ENCODE results near the gene FBXO2. TPM values are rescaled to one million over a fixed set of nuclear protein-coding genes. Genes with fewer than 3 reads are reported as not detected.

Gene FBXO2
- total and polyA plus RNA-seq, 10 of the 15 experiments (the other 5 are each of a cell fraction or from before 2014, with no cell fraction given), result 0.06 to 0.41 (median 0.18) TPM; not detected in 4

DNA sequence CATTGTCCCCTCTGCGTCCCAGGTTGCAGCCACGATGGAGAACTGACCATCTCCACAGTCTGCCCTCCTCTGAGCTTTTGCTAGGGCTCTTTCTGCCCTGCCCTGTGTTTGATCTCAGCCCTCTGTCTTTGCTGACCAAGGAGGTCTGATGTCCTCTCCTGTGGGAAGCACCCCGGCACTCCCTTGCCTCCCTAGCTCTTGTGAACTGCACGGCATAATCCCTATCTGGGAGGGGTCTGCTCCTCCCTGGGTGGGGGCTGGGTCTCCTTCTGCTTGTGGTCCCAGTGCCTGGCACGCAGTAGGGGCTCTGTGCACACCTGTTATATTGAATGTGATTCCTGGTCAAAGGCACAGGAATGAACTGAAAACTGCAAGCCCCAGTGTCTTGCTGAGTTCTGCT, 39.7 kb upstream of the FBXO2 start:
- H3K27ac ChIP-seq (ENCODE audit: control insufficient read depth, insufficient read depth), result no peak overlapping the region
- DNase-seq (ENCODE audit: low read depth, low spot score), result no peak
- no peaks in the 10 kb centered on the region for H3K9me3 ChIP-seq (replicated peaks; ENCODE audit: control insufficient read depth, insufficient read depth, low read length)
- no peaks in the 10 kb centered on the region for H3K79me2 ChIP-seq (ENCODE audit: control insufficient read depth, insufficient read depth, low read length)
- no peaks in the 10 kb centered on the region; the same call in 1 of the 2 replicates for H4K20me1 ChIP-seq (ENCODE audit: control insufficient read depth, insufficient read depth)
- intact Hi-C loops (cut with micrococcal nuclease; ENCODE audit: unreplicated experiment), result no loop called here
- no peak overlapping the region for H3K4me2 ChIP-seq (ENCODE audit: control insufficient read depth, insufficient read depth)
- ChIA-PET POLR2A (interaction anchor here (0.7 kb wide), 1 partner anchor 708 kb away, joined by 3 read pairs; no protein-coding TSS in a partner anchor), SMC1A (ENCODE audit: uncharacterized antibody, unreplicated experiment) (no interaction called here), CTCF (no interaction called here), RAD21 (ENCODE audit: unreplicated experiment) (no interaction called here)
- H3K4me3 ChIP-seq, result no peak overlapping the region
- no peaks in the 10 kb centered on the region for H3K36me3 ChIP-seq (ENCODE audit: control insufficient read depth in 2 of 2, insufficient read depth in 2 of 2, low read length in 1 of 2)
- no peak overlapping the region for H2AFZ ChIP-seq (ENCODE audit: control insufficient read depth, low read depth, low read length)
- ATAC-seq, result no peak
- in situ Hi-C loops (cut with MboI), result no loop called here
- H3K9ac ChIP-seq (ENCODE audit: control insufficient read depth, insufficient read depth, low read length), result no peak overlapping the region
- no peak for FAIRE-seq
- TF ChIP-seq SRF (IDR thresholded peaks at IDR 0.05; ENCODE audit: low read depth in 2 of 2, low read length in 2 of 2), result no peak
- TF ChIP-seq GABPA (IDR thresholded peaks at IDR 0.05; ENCODE audit: low read depth), result no peak
- TF ChIP-seq ZZZ3 (IDR thresholded peaks at IDR 0.05; ENCODE audit: control insufficient read depth, insufficient read length, low read depth), result no peak
- TF ChIP-seq HDAC2 (IDR thresholded peaks at IDR 0.05), result no peak
- no peak for TF ChIP-seq BMI1 (IDR thresholded peaks at IDR 0.05; ENCODE audit: borderline replicate concordance)
- WGBS (ENCODE audit: insufficient coverage, insufficient replicate concordance, low lambda C conversion rate, missing lambda C conversion rate), result 17% methylated on average over 5 of the region's 5 CpGs
- BruUV-seq (replicated peaks), result no TSS peak
- peaks cover 9 to 14% of the 10 kb centered on the region in 2 experiments; a peak in 3 of 4 replicates for H3K27me3 ChIP-seq (replicated peaks in 1 of 2; ENCODE audit: control insufficient read depth in 2 of 2, insufficient read depth in 2 of 2, low read length in 1 of 2)
- no peaks in the 10 kb centered on the region for H3K4me1 ChIP-seq (ENCODE audit: control insufficient read depth, insufficient read depth, low read length)

DNA sequence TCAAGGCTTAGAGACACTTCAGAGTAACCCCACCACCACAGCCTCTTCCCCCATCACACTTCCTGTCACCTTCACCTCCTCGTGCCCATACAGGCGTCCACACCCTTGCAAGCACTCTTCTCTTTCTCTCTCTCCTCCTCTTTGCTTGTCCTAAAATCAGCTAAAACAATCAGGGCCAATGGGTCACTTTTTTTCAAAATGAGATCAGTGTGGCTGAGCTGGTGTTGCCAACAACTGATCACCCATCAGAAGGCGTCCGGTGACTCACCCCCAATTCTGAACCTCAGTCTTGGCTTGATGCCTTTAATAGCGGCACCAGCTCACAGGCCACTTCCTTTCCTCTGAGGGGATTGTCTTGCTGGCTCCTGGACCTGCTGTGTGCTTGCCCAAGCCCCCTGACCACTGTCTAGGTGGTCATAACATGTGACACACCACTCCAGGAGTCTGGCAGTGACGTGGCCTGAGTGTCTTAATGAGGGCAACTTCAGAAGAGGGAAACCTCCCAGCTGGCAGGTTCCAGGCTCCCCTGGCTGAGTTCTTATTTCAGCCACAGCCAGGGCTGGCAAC, 38.9 kb upstream of the FBXO2 start:
- no peaks in the 10 kb centered on the region; the same call in 1 of the 2 replicates for H4K20me1 ChIP-seq (ENCODE audit: control insufficient read depth, insufficient read depth)
- no peak for DNase-seq (ENCODE audit: low read depth, low spot score)
- no peak for FAIRE-seq
- H3K27me3 ChIP-seq (replicated peaks in 1 of 2; ENCODE audit: control insufficient read depth in 2 of 2, insufficient read depth in 2 of 2, low read length in 1 of 2), result peaks cover 9 to 16% of the 10 kb centered on the region in 2 experiments; a peak in 3 of 4 replicates
- CTCF ChIA-PET, result no interaction called here
- no peak overlapping the region for H2AFZ ChIP-seq (ENCODE audit: control insufficient read depth, low read depth, low read length)
- no peaks in the 10 kb centered on the region for H3K79me2 ChIP-seq (ENCODE audit: control insufficient read depth, insufficient read depth, low read length)
- no peaks in the 10 kb centered on the region for H3K4me1 ChIP-seq (ENCODE audit: control insufficient read depth, insufficient read depth, low read length)
- H3K4me2 ChIP-seq (ENCODE audit: control insufficient read depth, insufficient read depth), result no peak overlapping the region
- RAD21 ChIA-PET (ENCODE audit: unreplicated experiment), result interaction anchor here (0.6 kb wide), 1 partner anchor 363 kb away, joined by 3 read pairs; no protein-coding TSS in a partner anchor
- POLR2A ChIA-PET, result interaction anchor here (0.5 to 0.7 kb wide), 2 partner anchors 24 to 707 kb away, joined by 3 read pairs; no protein-coding TSS in a partner anchor
- H3K9ac ChIP-seq (ENCODE audit: control insufficient read depth, insufficient read depth, low read length), result no peak overlapping the region
- in situ Hi-C loops (cut with MboI) (no loop called here), intact Hi-C loops (cut with micrococcal nuclease; ENCODE audit: unreplicated experiment) (no loop called here)
- ATAC-seq, result peak; percentile 53
- no peak overlapping the region for H3K27ac ChIP-seq (ENCODE audit: control insufficient read depth, insufficient read depth)
- no peaks in the 10 kb centered on the region for H3K9me3 ChIP-seq (replicated peaks; ENCODE audit: control insufficient read depth, insufficient read depth, low read length)
- no TSS peak for BruUV-seq (replicated peaks)
- SMC1A ChIA-PET (ENCODE audit: uncharacterized antibody, unreplicated experiment), result no interaction called here
- H3K36me3 ChIP-seq (ENCODE audit: control insufficient read depth in 2 of 2, insufficient read depth in 2 of 2, low read length in 1 of 2), result no peaks in the 10 kb centered on the region
- no peak overlapping the region for H3K4me3 ChIP-seq
- WGBS (ENCODE audit: insufficient coverage, insufficient replicate concordance, low lambda C conversion rate, missing lambda C conversion rate), result 0% methylated on average over 6 of the region's 6 CpGs
- TF ChIP-seq PML (IDR thresholded peaks at IDR 0.05; ENCODE audit: low read length) (no peak), POLR2A (IDR thresholded peaks at IDR 0.05; ENCODE audit: low read depth, low read length) (no peak), HDAC2 (IDR thresholded peaks at IDR 0.05) (no peak), SPI1 (IDR thresholded peaks at IDR 0.05; ENCODE audit: borderline replicate concordance, insufficient read depth, low read depth, low read length) (no peak), KDM1A (IDR thresholded peaks at IDR 0.05; ENCODE audit: borderline replicate concordance) (no peak), GATAD2B (conservative IDR thresholded peaks at IDR 0.05; ENCODE audit: low read depth) (no peak), IKZF1 (conservative IDR thresholded peaks at IDR 0.05) (no peak), ZNF384 (IDR thresholded peaks at IDR 0.05; ENCODE audit: borderline replicate concordance, low read depth, low read length) (no peak)
- TF ChIP-seq, protein P1, sequence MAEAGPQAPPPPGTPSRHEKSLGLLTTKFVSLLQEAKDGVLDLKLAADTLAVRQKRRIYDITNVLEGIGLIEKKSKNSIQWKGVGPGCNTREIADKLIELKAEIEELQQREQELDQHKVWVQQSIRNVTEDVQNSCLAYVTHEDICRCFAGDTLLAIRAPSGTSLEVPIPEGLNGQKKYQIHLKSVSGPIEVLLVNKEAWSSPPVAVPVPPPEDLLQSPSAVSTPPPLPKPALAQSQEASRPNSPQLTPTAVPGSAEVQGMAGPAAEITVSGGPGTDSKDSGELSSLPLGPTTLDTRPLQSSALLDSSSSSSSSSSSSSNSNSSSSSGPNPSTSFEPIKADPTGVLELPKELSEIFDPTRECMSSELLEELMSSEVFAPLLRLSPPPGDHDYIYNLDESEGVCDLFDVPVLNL (IDR thresholded peaks at IDR 0.05; ENCODE audit: low read depth, low read length), result no peak
- TF ChIP-seq, protein P2, sequence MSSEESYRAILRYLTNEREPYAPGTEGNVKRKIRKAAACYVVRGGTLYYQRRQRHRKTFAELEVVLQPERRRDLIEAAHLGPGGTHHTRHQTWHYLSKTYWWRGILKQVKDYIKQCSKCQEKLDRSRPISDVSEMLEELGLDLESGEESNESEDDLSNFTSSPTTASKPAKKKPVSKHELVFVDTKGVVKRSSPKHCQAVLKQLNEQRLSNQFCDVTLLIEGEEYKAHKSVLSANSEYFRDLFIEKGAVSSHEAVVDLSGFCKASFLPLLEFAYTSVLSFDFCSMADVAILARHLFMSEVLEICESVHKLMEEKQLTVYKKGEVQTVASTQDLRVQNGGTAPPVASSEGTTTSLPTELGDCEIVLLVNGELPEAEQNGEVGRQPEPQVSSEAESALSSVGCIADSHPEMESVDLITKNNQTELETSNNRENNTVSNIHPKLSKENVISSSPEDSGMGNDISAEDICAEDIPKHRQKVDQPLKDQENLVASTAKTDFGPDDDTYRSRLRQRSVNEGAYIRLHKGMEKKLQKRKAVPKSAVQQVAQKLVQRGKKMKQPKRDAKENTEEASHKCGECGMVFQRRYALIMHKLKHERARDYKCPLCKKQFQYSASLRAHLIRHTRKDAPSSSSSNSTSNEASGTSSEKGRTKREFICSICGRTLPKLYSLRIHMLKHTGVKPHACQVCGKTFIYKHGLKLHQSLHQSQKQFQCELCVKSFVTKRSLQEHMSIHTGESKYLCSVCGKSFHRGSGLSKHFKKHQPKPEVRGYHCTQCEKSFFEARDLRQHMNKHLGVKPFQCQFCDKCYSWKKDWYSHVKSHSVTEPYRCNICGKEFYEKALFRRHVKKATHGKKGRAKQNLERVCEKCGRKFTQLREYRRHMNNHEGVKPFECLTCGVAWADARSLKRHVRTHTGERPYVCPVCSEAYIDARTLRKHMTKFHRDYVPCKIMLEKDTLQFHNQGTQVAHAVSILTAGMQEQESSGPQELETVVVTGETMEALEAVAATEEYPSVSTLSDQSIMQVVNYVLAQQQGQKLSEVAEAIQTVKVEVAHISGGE (CRISPR knock-in tag; IDR thresholded peaks at IDR 0.05), result no peak

Measured in GM12878 (cell line).